ENCODE data around the gene ME1. TPM values are rescaled to one million over a fixed set of nuclear protein-coding genes. Genes with fewer than 3 reads are reported as not detected.
"Not testable (repeated sequence)": the region's sequence is repeated elsewhere in the genome, so short reads cannot be mapped to it uniquely, and the experiment has no call there.

ME1 gene
- total RNA-seq, 1 donor from 2014 or later, result 7.8 TPM

DNA sequence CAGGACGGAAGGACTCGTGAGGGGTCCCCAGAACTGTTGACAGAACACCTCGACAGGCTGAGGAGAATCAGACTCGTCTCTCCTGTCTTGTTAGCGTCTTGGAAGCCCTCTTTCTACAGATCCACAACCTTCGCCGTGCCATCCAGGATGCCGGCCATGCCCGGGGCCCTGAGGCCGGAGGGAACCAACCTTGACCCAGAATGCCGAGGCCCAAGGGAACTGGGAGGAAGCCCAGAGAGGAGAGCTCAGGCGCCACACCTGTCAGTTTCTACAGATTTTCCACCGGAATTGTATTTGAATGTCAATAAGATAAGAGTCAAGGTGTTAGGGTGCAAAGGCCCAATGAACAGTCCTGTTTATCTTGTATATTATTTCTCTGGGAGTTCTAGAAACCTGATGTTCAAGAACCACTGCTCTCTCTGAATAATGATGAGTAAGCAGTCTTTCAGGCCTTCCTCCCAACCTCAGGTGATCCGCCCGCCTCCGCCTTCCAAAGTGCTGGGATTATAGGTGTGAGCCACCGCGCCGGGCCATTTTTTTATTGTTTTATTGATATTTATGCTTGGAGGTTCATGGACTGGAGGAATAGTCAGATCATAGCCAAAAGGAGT lies 799 bp upstream of the ME1 start:
- no peak for DNase-seq

GRCh38 chr6:83429857-83430610 lies 817 bp downstream of the ME1 start:
- peak; percentile 43 for DNase-seq

DNA sequence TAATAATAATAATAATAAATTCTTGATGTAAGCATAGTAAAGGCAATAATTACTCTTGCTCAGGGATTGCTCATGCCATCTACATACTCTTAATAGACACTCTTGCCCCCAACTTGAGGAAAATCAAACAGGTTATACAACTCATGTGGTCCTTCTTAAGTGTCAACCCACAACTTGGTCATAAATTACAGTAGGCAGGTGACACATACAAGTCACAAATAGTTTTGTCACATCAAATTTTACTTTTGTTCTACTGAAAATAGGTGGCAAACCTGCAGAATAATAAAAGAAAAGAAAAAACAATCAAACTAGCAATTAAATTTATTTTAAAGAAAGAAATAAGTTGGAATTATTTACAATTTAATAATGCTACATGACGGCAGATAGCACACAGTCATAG lies 1.6 kb downstream of the ME1 start:
- no peak for DNase-seq

DNA sequence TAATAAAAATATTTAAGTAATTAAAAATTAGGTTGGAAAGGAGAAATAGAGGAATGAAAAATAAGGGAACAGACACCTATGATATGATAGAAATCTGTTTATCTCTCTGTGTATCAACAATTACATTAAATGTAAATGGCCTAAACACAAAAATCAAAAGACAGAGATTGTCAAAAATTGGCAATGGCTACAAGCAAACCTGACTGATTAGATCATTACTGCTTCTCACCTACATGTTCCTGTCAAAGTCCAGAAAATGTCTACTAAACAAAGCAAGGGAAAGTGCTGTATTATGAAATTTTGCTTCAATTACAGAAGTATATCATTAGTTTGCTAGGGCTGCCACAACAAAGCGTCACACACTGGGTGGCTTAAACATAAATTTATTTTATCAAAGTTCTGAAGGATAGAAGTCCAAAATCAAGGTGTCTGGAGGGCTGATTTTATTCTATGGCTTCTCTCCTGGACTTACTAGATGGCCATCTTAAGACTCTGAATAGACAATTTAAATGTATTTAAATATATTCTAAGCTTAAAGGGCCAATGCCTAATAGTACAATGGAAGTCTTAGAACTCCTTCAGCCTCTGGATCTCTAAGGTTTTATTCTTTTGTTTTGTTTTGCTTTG lies 6.3 kb downstream of the ME1 start:
- no peak for DNase-seq

DNA sequence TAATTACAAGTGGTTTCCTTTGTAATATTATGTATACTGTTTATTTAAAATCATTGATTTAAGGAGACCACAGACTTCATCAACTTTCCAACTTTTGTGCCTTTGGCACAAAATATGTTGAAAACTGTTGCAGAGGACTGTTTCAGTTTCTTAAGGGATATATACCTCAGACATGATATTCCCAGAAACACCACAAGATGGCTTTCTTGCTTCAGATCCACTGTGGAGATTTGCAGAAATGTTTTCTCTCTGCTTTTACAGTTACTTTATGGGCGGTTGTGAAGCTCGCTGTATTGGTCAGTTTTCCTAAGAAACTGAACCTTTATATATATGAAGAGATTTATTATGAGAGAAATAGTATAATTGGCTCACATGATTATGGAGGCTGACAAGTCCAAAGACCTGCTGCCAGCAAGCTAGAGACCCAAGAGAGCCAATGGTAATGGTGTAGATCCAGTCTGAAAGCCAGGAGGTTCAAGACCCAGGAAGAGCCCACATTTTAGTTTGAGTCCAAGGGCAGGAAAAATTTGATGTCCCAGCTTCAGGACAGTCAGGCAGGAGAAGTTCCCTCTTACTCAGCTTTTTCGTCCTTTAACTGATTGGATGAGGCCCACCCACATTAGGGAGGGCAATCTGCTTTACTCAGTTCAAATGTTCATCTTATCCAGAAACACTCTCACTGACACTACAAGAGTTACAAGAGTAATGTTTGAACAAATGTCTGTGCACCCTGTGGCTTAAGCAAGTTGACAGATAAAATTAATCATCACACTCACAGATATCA lies 12.8 kb downstream of the ME1 start:
- peak; percentile 72 for DNase-seq

GRCh38 chr6:83413068-83413467 lies 17.8 kb downstream of the ME1 start:
- DNase-seq, result no peak

- DNase-seq, result no peak
These were observed 19.1 kb downstream of the ME1 start for GRCh38 chr6:83411731-83412130.

- DNase-seq, result peak; percentile 13
These were observed 27.7 kb downstream of the ME1 start for GRCh38 chr6:83403191-83403590.

GRCh38 chr6:83389606-83390005 lies 41.2 kb downstream of the ME1 start:
- DNase-seq, result no peak

- DNase-seq, result no peak
These were observed 45.4 kb downstream of the ME1 start for GRCh38 chr6:83385473-83385872.

GRCh38 chr6:83384751-83385150 lies 46.1 kb downstream of the ME1 start:
- no peak for DNase-seq

GRCh38 chr6:83381949-83382348 lies 48.9 kb downstream of the ME1 start:
- DNase-seq, result peak; percentile 35

- no peak for DNase-seq
These were observed 52.0 kb downstream of the ME1 start for GRCh38 chr6:83378621-83379388.

DNA sequence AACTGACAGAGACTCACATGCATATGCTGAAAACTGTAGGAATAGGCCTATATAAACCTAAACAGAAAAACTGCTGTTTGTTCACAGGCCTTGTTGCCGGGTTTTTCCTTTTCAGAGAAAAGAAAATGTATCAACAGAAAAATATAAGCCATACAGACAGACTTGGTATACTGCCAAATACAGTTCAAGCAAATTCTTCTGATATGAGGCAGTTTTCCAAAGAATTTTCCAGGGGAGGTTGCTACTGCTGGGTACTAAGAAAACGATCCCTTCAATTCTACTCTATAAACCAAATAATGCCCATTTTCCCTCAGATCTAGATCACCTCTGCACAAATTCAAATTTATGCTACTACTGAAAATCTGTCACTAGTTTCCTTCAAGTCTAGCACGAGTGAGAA lies 59.4 kb downstream of the ME1 start:
- peak; percentile 38 for DNase-seq

DNA sequence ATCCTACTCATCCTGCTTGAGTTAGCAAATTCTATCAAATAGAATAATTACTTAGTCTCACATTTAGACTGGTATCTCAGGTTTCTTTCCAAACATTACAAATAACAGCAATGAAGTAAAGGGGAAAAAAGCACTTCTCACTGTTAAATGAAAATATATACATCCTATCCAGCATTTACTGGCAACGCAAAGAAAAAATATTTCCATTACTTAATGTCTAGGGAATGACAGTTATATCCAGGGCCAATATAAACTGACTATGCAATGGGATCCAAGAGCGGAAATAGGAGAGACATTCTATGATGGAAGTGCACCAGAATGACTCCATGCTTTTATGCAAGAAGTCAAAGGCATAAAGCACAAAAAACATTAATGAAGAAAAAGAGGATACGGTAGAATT lies 60.3 kb downstream of the ME1 start:
- no peak for DNase-seq

- DNase-seq, result no peak
These were observed 61.2 kb downstream of the ME1 start for GRCh38 chr6:83369692-83370091.

DNA sequence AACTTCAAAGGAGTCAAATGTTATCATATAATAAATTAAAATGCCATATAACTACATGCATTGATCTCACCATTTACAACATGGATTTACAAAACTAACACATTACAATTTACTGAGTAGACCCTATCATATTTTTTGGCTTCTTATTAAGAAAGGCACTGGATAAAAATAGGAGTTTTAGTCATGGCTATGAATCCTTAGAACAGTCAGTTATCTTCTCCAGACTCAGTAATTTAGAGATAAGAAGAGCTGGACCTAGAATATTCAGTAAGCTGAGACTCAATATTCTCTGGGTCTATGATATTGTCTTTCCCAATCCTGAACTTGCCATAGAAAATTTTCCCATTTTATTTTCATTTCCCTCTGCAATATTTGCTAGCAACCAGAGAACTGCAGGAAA lies 62.3 kb downstream of the ME1 start:
- DNase-seq, result no peak

GRCh38 chr6:83367104-83367503 lies 63.7 kb downstream of the ME1 start:
- DNase-seq, result no peak

DNA sequence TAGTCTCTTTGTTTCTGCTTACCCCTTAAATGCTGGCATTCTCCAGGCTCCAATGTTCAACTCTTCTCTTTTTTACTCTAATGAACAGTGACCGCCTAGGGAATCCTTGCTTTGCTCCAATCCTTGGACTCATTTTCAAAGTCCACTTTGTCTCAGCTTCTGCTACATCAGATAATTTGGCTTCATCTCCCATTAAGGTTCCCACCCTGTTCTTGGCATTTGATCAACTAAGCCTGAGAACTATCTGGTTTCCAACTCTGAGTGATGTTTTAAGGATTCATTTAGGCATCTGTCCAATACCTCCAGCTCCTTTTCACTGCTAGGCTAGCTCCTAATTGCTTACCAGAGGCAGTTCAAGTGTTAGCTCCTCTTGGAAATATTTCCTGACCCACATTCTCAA lies 64.9 kb downstream of the ME1 start:
- DNase-seq, result no peak

DNA sequence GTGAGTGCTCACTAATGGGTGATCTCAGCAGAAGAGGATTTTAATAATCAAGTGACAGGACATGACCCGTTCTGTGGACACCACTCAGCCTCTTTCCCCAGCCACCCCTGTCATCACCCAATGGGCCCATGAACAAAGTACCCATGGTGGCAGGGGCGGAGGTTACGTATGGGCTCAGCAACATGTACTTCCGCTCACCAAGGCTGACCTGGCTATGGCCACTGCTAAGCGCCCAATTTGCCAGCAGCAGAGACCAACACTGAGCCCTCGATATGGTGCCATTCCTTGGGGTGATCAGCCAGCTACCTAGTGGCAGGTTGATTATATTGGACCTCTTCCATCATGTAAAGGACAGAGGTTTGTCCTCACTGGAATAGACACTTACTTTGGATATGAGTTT lies 68.5 kb downstream of the ME1 start:
- DNase-seq, result not testable (repeated sequence)

DNA sequence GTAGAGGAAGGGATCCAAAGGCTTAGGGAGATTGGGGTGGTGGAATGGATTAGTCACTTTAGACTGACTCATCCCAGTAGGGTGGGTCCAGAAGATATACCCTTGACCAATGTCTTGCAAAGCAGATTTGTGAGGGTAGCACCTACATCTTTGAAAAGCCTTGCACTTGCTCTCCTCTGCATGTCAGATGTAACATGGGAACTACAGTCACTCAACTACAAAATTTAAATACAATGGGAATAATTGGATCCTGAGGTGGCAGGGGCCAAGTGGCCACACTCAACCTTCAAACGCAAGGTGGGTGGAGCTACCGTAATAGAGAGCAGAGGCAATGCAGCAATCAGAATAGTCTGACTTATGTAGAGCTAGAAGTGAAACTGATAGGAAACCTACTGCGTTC lies 71.2 kb downstream of the ME1 start:
- DNase-seq, result no peak

- DNase-seq, result no peak
These were observed 76.1 kb downstream of the ME1 start for GRCh38 chr6:83354747-83355146.

Measured in dermis blood vessel endothelial cell (primary cell).